GM18519 (cell line): ENCODE measurements around the gene MIEN1.
"Not testable (repeated sequence)": the region's sequence is repeated elsewhere in the genome, so short reads cannot be mapped to it uniquely, and the experiment has no call there.

Experiments
- ATAC-seq: cut with Tn5 transposase; IDR thresholded peaks from one replicate; pipeline ENCODE4 v1.9.1; 2021; ENCODE audit warnings: mild to moderate bottlenecking, moderate library complexity; ENCODE audit not compliant: unreplicated experiment, low FRiP score

The MIEN1 gene

GRCh38 chr17:39701012-39701783 lies 29.1 kb downstream of the MIEN1 start:
- no peak for ATAC-seq

- ATAC-seq: no peak
These were observed 30.0 kb downstream of the MIEN1 start for GRCh38 chr17:39700148-39700987.

- no peak for ATAC-seq
These were observed 30.5 kb downstream of the MIEN1 start, which contains the start of gene ERBB2 for GRCh38 chr17:39699818-39700147. Gene ERBB2, plus strand, starts transcription at chr17:39700064. Its CDS starts 175 bp downstream, at chr17:39700239.

- ATAC-seq: not testable (repeated sequence)
These were observed 31.0 kb downstream of the MIEN1 start for GRCh38 chr17:39699157-39699817.

- ATAC-seq: no peak
These were observed 32.4 kb downstream of the MIEN1 start for GRCh38 chr17:39697961-39698360.

- ATAC-seq: no peak
These were observed 33.6 kb downstream of the MIEN1 start for GRCh38 chr17:39696731-39697130.

GRCh38 chr17:39695089-39695474 lies 35.2 kb downstream of the MIEN1 start:
- ATAC-seq: no peak

GRCh38 chr17:39694593-39694992 lies 35.7 kb downstream of the MIEN1 start:
- no peak for ATAC-seq

GRCh38 chr17:39688945-39689344 lies 41.4 kb downstream of the MIEN1 start:
- ATAC-seq: no peak

GRCh38 chr17:39688475-39688835 lies 41.9 kb downstream of the MIEN1 start:
- ATAC-seq: no peak

GRCh38 chr17:39687546-39688474 lies 42.5 kb downstream of the MIEN1 start, which contains the start of gene PGAP3:
Gene PGAP3, minus strand, starts transcription at chr17:39688057. Its CDS starts 43 bp downstream, at chr17:39688014.
- peak; percentile 82 for ATAC-seq

- ATAC-seq: no peak
These were observed 43.2 kb downstream of the MIEN1 start for GRCh38 chr17:39687101-39687545.

GRCh38 chr17:39684369-39685192 lies 45.8 kb downstream of the MIEN1 start:
- no peak for ATAC-seq

- ATAC-seq: no peak
These were observed 46.9 kb downstream of the MIEN1 start for GRCh38 chr17:39683295-39683939.

- no peak for ATAC-seq
These were observed 50.7 kb downstream of the MIEN1 start for GRCh38 chr17:39679521-39680192.
